ENCODE results near the gene CLEC18A. TPM values are rescaled to one million over a fixed set of nuclear protein-coding genes. Genes with fewer than 3 reads are reported as not detected.
A peak's percentile ranks its signal among the peaks of the same experiment; 100 is the strongest.
"Not testable (repeated sequence)": the region's sequence is repeated elsewhere in the genome, so short reads cannot be mapped to it uniquely, and the experiment has no call there.

The CLEC18A gene
- total RNA-seq, 4 donors from 2014 or later: 0.67 to 1.1 TPM; not detected in 2

GRCh38 chr16:70011120-70011519, 60.0 kb downstream of the CLEC18A start:
- intact Hi-C loops (cut with DNase I; ENCODE audit: low total_unique reads); H3K36me3 ChIP-seq; H3K4me1 ChIP-seq: not testable (repeated sequence)

GRCh38 chr16:70012354-70012753, 61.2 kb downstream of the CLEC18A start:
- H3K9me3 ChIP-seq; intact Hi-C loops (cut with DNase I; ENCODE audit: low total_unique reads); H3K4me3 ChIP-seq; DNase-seq; H3K27me3 ChIP-seq; H3K4me1 ChIP-seq; H3K27ac ChIP-seq; H3K36me3 ChIP-seq: not testable (repeated sequence)

More at GRCh38 chr16:70011120-70011519, 60.0 kb downstream of the CLEC18A start:
- H3K27me3 ChIP-seq, H3K4me3 ChIP-seq, DNase-seq, H3K9me3 ChIP-seq, H3K27ac ChIP-seq: not testable (repeated sequence)

GRCh38 chr16:70012951-70013350, 61.8 kb downstream of the CLEC18A start:
- H3K36me3 ChIP-seq; intact Hi-C loops (cut with DNase I; ENCODE audit: low total_unique reads); H3K9me3 ChIP-seq; H3K27me3 ChIP-seq; DNase-seq; H3K27ac ChIP-seq; H3K4me3 ChIP-seq; H3K4me1 ChIP-seq: not testable (repeated sequence)

MicroRNAs within 50 kb of the gene (microRNA counts, 767-probe panel; counts per million panel counts)
- 4,086 to 5,391 counts per million in 2 donors for microRNA hsa-miR-140-3p
- microRNA hsa-miR-140-5p: 6,005 to 7,005 counts per million in 2 donors

Small RNA genes lying within 50 kb of the gene (microRNA-seq; reads per million reads assigned to microRNA genes)
- gene MIR140 (ENCODE audit: borderline microRNAs expressed, borderline replicate concordance): 6,450 reads per million, percentile 90 among the genes with 10 or more reads in this experiment

Small RNA genes lying within 50 kb of the gene (small RNA-seq; reads per million reads assigned to genes)
- gene AC026468.1 (not detected), gene MIR140 (140 reads per million, percentile 95 among the genes with 10 or more reads in this experiment)

Other genes with a start within 250 kb of the CLEC18A start
- 10 to 100 TPM; 14.7 to 23.8 (median 19.6) TPM for gene NQO1, start 224.8 kb upstream of the CLEC18A start, total RNA-seq
- gene NOB1, start 196.4 kb upstream of the CLEC18A start, total RNA-seq: 10 to 100 TPM; 15.9 to 50.5 (median 21.0) TPM
- gene WWP2, start 189.0 kb upstream of the CLEC18A start, total RNA-seq: 10 to 100 TPM; 12.8 to 57.9 (median 32.4) TPM
- 10 to 100 TPM; 23.2 to 63.8 (median 44.2) TPM for gene PDPR, start 163.0 kb downstream of the CLEC18A start, total RNA-seq
- 1 to 10 TPM in 1 of 4 donors, under 1 TPM in 1, not detected in 2; 0.28 to 1.0 TPM for gene CLEC18C, start 222.5 kb downstream of the CLEC18A start, total RNA-seq

Measured in uterus (tissue), 4 donors.